Stimulated activated naive CD8-positive, alpha-beta T cell treated with anti-CD3 and anti-CD28 coated beads, Interleukin-15, amount 100 ng/mL, for 72 hours (primary cell): ENCODE results near the gene FARP1.

Source experiments
- ATAC-seq: fragments of 150-1000 bp; cut with Tn5 transposase; 2 replicates; pipeline ENCODE4 v1.10.0; 2021; ENCODE audit warnings: mild to moderate bottlenecking, moderate library complexity
- DNase-seq, 2 donors: peaks; one replicate each; pipeline ENCODE4 v3.0.0; 2021 to 2022
- H3K27ac Mint-ChIP-seq, 2 donors: one replicate each; pipeline ENCODE4 v1.8.0; 2022; ENCODE audit warnings: mild to moderate bottlenecking in 2 of 2, mixed read lengths in 2 of 2, moderate library complexity in 2 of 2
- H3K27me3 Mint-ChIP-seq: one replicate; pipeline ENCODE4 v1.8.0; 2022; ENCODE audit warnings: mixed read lengths
- H3K4me1 Mint-ChIP-seq: one replicate; pipeline ENCODE4 v1.8.0; 2022; ENCODE audit warnings: mild to moderate bottlenecking, mixed read lengths
- H3K4me3 Mint-ChIP-seq, 2 donors: one replicate each; pipeline ENCODE4 v1.8.0; 2022; ENCODE audit warnings: mild to moderate bottlenecking in 2 of 2, mixed read lengths in 2 of 2, moderate library complexity in 1 of 2
- H3K9me3 Mint-ChIP-seq, 2 donors: one replicate each; pipeline ENCODE4 v1.8.0; 2022; ENCODE audit warnings: mixed read lengths in 2 of 2

Gene FARP1

GRCh38 chr13:98313922-98314292 is 171.0 kb downstream of the FARP1 start:
- peaks cover 11% of the 10 kb centered on the region for H3K27me3 Mint-ChIP-seq
- no peak overlapping the region for H3K27ac Mint-ChIP-seq
- DNase-seq (no peak), ATAC-seq (no peak)
- H3K4me3 Mint-ChIP-seq, result no peak overlapping the region
- no peaks in the 10 kb centered on the region for H3K9me3 Mint-ChIP-seq
- no peaks in the 10 kb centered on the region for H3K4me1 Mint-ChIP-seq

- Mint-ChIP-seq H3K4me3 (no peak overlapping the region), H3K27me3 (peaks cover 18% of the 10 kb centered on the region)
- no peak for ATAC-seq
Measured at GRCh38 chr13:98315466-98315865, 172.6 kb downstream of the FARP1 start.

GRCh38 chr13:98315902-98316301 is 173.0 kb downstream of the FARP1 start:
- Mint-ChIP-seq H3K4me1 (no peaks in the 10 kb centered on the region), H3K27me3 (peaks cover 19% of the 10 kb centered on the region), H3K4me3 (no peak overlapping the region), H3K27ac (no peak overlapping the region), H3K9me3 (no peaks in the 10 kb centered on the region)
- DNase-seq (no peak), ATAC-seq (no peak)

More at GRCh38 chr13:98315466-98315865, 172.6 kb downstream of the FARP1 start:
- Mint-ChIP-seq H3K9me3 (no peaks in the 10 kb centered on the region), H3K4me1 (no peaks in the 10 kb centered on the region), H3K27ac (no peak overlapping the region)
- no peak for DNase-seq

- ATAC-seq, result no peak
- H3K27me3 Mint-ChIP-seq, result peaks cover 19% of the 10 kb centered on the region
- DNase-seq, result no peak
- H3K4me3 Mint-ChIP-seq, result no peak overlapping the region
- no peaks in the 10 kb centered on the region for H3K9me3 Mint-ChIP-seq
- H3K27ac Mint-ChIP-seq, result no peak overlapping the region
- H3K4me1 Mint-ChIP-seq, result no peaks in the 10 kb centered on the region
Measured at GRCh38 chr13:98317573-98318171, 174.8 kb downstream of the FARP1 start.

GRCh38 chr13:98318263-98318878 is 175.5 kb downstream of the FARP1 start:
- DNase-seq (no peak), ATAC-seq (no peak)
- H3K9me3 Mint-ChIP-seq, result no peaks in the 10 kb centered on the region
- H3K4me1 Mint-ChIP-seq, result no peaks in the 10 kb centered on the region
- no peak overlapping the region for H3K4me3 Mint-ChIP-seq
- H3K27me3 Mint-ChIP-seq, result peaks cover 19% of the 10 kb centered on the region
- H3K27ac Mint-ChIP-seq, result no peak overlapping the region

GRCh38 chr13:98320561-98321105 is 177.7 kb downstream of the FARP1 start:
- Mint-ChIP-seq H3K4me1 (no peaks in the 10 kb centered on the region), H3K4me3 (no peak overlapping the region), H3K27me3 (peaks cover 19% of the 10 kb centered on the region), H3K9me3 (no peaks in the 10 kb centered on the region), H3K27ac (no peak overlapping the region)
- no peak for DNase-seq
- ATAC-seq, result no peak

GRCh38 chr13:98321395-98321794 is 178.5 kb downstream of the FARP1 start:
- Mint-ChIP-seq H3K4me3 (no peak overlapping the region), H3K4me1 (no peaks in the 10 kb centered on the region), H3K27ac (no peak overlapping the region), H3K27me3 (peaks cover 19% of the 10 kb centered on the region), H3K9me3 (no peaks in the 10 kb centered on the region)
- ATAC-seq, result no peak
- DNase-seq, result no peak

GRCh38 chr13:98322091-98322718 is 179.3 kb downstream of the FARP1 start:
- peaks cover 19% of the 10 kb centered on the region for H3K27me3 Mint-ChIP-seq
- ATAC-seq (no peak), DNase-seq (no peak)
- no peak overlapping the region for H3K27ac Mint-ChIP-seq
- H3K9me3 Mint-ChIP-seq, result no peaks in the 10 kb centered on the region
- no peak overlapping the region for H3K4me3 Mint-ChIP-seq
- H3K4me1 Mint-ChIP-seq, result no peaks in the 10 kb centered on the region

- H3K9me3 Mint-ChIP-seq, result no peaks in the 10 kb centered on the region
- no peak overlapping the region for H3K4me3 Mint-ChIP-seq
- DNase-seq, result no peak
- ATAC-seq, result no peak
- no peak overlapping the region for H3K27ac Mint-ChIP-seq
- no peaks in the 10 kb centered on the region for H3K4me1 Mint-ChIP-seq
- H3K27me3 Mint-ChIP-seq, result peaks cover 8% of the 10 kb centered on the region
Measured at GRCh38 chr13:98324105-98324504, 181.2 kb downstream of the FARP1 start.

GRCh38 chr13:98325724-98326123 is 182.8 kb downstream of the FARP1 start:
- Mint-ChIP-seq H3K9me3 (no peaks in the 10 kb centered on the region), H3K4me3 (no peak overlapping the region), H3K27ac (no peak overlapping the region), H3K27me3 (no peaks in the 10 kb centered on the region), H3K4me1 (no peaks in the 10 kb centered on the region)
- DNase-seq, result no peak
- ATAC-seq, result no peak

- DNase-seq, result no peak
- H3K27ac Mint-ChIP-seq, result no peak overlapping the region
- peaks cover 1% of the 10 kb centered on the region for H3K27me3 Mint-ChIP-seq
- H3K4me3 Mint-ChIP-seq, result no peak overlapping the region
- ATAC-seq, result no peak
- no peaks in the 10 kb centered on the region for H3K9me3 Mint-ChIP-seq
- H3K4me1 Mint-ChIP-seq, result no peaks in the 10 kb centered on the region
Measured at GRCh38 chr13:98326291-98326690, 183.4 kb downstream of the FARP1 start.

GRCh38 chr13:98327371-98328270 is 184.7 kb downstream of the FARP1 start:
- no peaks in the 10 kb centered on the region for H3K4me1 Mint-ChIP-seq
- H3K27me3 Mint-ChIP-seq, result peaks cover 14% of the 10 kb centered on the region
- no peak overlapping the region for H3K27ac Mint-ChIP-seq
- H3K9me3 Mint-ChIP-seq, result no peaks in the 10 kb centered on the region
- DNase-seq (no peak), ATAC-seq (no peak)
- no peak overlapping the region for H3K4me3 Mint-ChIP-seq

- Mint-ChIP-seq H3K27ac (no peak overlapping the region), H3K4me1 (no peaks in the 10 kb centered on the region), H3K9me3 (no peaks in the 10 kb centered on the region), H3K4me3 (no peak overlapping the region), H3K27me3 (peaks cover 17% of the 10 kb centered on the region)
- no peak for DNase-seq
- ATAC-seq, result no peak
Measured at GRCh38 chr13:98328511-98328910, 185.6 kb downstream of the FARP1 start.

- ATAC-seq (no peak), DNase-seq (no peak)
- no peak overlapping the region for H3K4me3 Mint-ChIP-seq
- peaks cover 25% of the 10 kb centered on the region for H3K27me3 Mint-ChIP-seq
- no peaks in the 10 kb centered on the region for H3K4me1 Mint-ChIP-seq
- peaks cover 5 to 12% of the 10 kb centered on the region in 2 donors for H3K9me3 Mint-ChIP-seq
- H3K27ac Mint-ChIP-seq, result no peak overlapping the region
Measured at GRCh38 chr13:98332222-98332621, 189.3 kb downstream of the FARP1 start.

- peaks cover 25% of the 10 kb centered on the region for H3K27me3 Mint-ChIP-seq
- peaks cover 5 to 12% of the 10 kb centered on the region in 2 donors for H3K9me3 Mint-ChIP-seq
- no peak overlapping the region for H3K27ac Mint-ChIP-seq
- no peak overlapping the region for H3K4me3 Mint-ChIP-seq
- ATAC-seq, result no peak
- no peak for DNase-seq
- no peaks in the 10 kb centered on the region for H3K4me1 Mint-ChIP-seq
Measured at GRCh38 chr13:98332691-98333090, 189.8 kb downstream of the FARP1 start.
